ENCODE data around the gene MANSC4.

Gene MANSC4

GRCh38 chr12:27800819-27801218 is 20.8 kb upstream of the MANSC4 start:
- no peak for DNase-seq (ENCODE audit: low spot score)

GRCh38 chr12:27797301-27798025 is 17.4 kb upstream of the MANSC4 start:
- DNase-seq (ENCODE audit: low spot score), result no peak

- DNase-seq (ENCODE audit: low spot score), result no peak
These were observed 16.1 kb upstream of the MANSC4 start for GRCh38 chr12:27796128-27796527.

GRCh38 chr12:27794818-27795584 is 15.0 kb upstream of the MANSC4 start:
- no peak for DNase-seq (ENCODE audit: low spot score)

GRCh38 chr12:27790179-27790578 is 10.1 kb upstream of the MANSC4 start:
- DNase-seq (ENCODE audit: low spot score), result no peak

GRCh38 chr12:27787559-27787958 is 7.5 kb upstream of the MANSC4 start:
- DNase-seq (ENCODE audit: low spot score), result no peak

- no peak for DNase-seq (ENCODE audit: low spot score)
These were observed 6.0 kb upstream of the MANSC4 start for GRCh38 chr12:27785882-27786570.

GRCh38 chr12:27782481-27782880 is 2.4 kb upstream of the MANSC4 start:
- no peak for DNase-seq (ENCODE audit: low spot score)

- DNase-seq (ENCODE audit: low spot score), result no peak
These were observed 1.6 kb upstream of the MANSC4 start for GRCh38 chr12:27781680-27782079.

GRCh38 chr12:27780612-27781408 is 774 bp upstream of the MANSC4 start:
- DNase-seq (ENCODE audit: low spot score), result peak; percentile 63

GRCh38 chr12:27779416-27779919 is 568 bp downstream of the MANSC4 start:
- peak; percentile 23 for DNase-seq (ENCODE audit: low spot score)

- no peak for DNase-seq (ENCODE audit: low spot score)
These were observed 1.8 kb downstream of the MANSC4 start for GRCh38 chr12:27778206-27778605.

GRCh38 chr12:27777141-27777540 is 2.9 kb downstream of the MANSC4 start:
- DNase-seq (ENCODE audit: low spot score), result no peak

GRCh38 chr12:27772328-27773049 is 7.5 kb downstream of the MANSC4 start:
- peak; percentile 70 for DNase-seq (ENCODE audit: low spot score)

GRCh38 chr12:27771481-27772327 is 8.3 kb downstream of the MANSC4 start:
- no peak for DNase-seq (ENCODE audit: low spot score)

GRCh38 chr12:27769142-27769673 is 10.8 kb downstream of the MANSC4 start:
- no peak for DNase-seq (ENCODE audit: low spot score)

GRCh38 chr12:27766587-27766986 is 13.4 kb downstream of the MANSC4 start:
- no peak for DNase-seq (ENCODE audit: low spot score)

GRCh38 chr12:27762757-27763156 is 17.3 kb downstream of the MANSC4 start:
- DNase-seq (ENCODE audit: low spot score), result no peak

GRCh38 chr12:27756670-27757195 is 23.3 kb downstream of the MANSC4 start:
- DNase-seq (ENCODE audit: low spot score), result no peak

GRCh38 chr12:27754795-27755194 is 25.2 kb downstream of the MANSC4 start:
- no peak for DNase-seq (ENCODE audit: low spot score)

Measured in LoVo (cell line).